ENCODE measurements around the gene CDH4.

Gene CDH4

DNA sequence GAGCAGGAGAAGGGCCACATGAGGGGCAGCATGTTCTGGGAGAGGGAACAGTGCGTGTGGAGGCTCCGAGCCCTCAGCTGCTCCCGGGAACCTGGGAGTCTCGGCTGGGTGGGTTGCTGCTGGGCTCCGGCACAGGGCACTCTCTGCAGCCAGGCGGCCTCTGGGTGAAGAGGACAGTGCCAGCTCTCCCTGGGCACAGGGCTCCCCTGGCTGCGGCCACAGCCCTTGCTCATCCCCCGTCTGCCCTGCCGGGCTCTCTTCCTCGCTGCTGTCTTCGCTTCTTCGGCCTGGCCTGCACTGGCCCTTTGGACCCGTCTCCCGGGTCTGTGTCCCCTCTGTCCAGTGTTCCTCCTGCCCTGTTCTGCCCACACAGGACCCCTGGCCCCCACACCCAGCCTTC is 48.2 kb downstream of the CDH4 start:
- no peaks in the 10 kb centered on the region for H3K27me3 Mint-ChIP-seq
- H3K9me3 Mint-ChIP-seq, result peaks cover 6% of the 10 kb centered on the region
- DNase-seq (ENCODE audit: low spot score in 2 of 2) (no peak), ATAC-seq (replicated peaks; ENCODE audit: extremely low read depth, poor library complexity, severe bottlenecking) (no peak)
- no peak overlapping the region for H3K27ac Mint-ChIP-seq (ENCODE audit: low read depth)
- H3K36me3 Mint-ChIP-seq (ENCODE audit: insufficient read depth), result peaks cover 1% of the 10 kb centered on the region
- no peak overlapping the region for H3K4me3 Mint-ChIP-seq
- no peaks in the 10 kb centered on the region for H3K4me1 Mint-ChIP-seq

- H3K4me1 Mint-ChIP-seq, result no peaks in the 10 kb centered on the region
- no peaks in the 10 kb centered on the region for H3K27me3 Mint-ChIP-seq
- no peak for DNase-seq (ENCODE audit: low spot score in 2 of 2)
- no peak overlapping the region for H3K27ac Mint-ChIP-seq (ENCODE audit: low read depth)
- H3K9me3 Mint-ChIP-seq, result peaks cover 6% of the 10 kb centered on the region
- ATAC-seq (replicated peaks; ENCODE audit: extremely low read depth, poor library complexity, severe bottlenecking), result no peak
- no peak overlapping the region for H3K4me3 Mint-ChIP-seq
- H3K36me3 Mint-ChIP-seq (ENCODE audit: insufficient read depth), result peaks cover 1% of the 10 kb centered on the region
Measured at GRCh38 chr20:61300709-61301108, 48.6 kb downstream of the CDH4 start.

GRCh38 chr20:61301711-61302525 is 49.9 kb downstream of the CDH4 start:
- no peak for ATAC-seq (replicated peaks; ENCODE audit: extremely low read depth, poor library complexity, severe bottlenecking)
- no peak overlapping the region for H3K4me3 Mint-ChIP-seq

GRCh38 chr20:61303217-61303616 is 51.2 kb downstream of the CDH4 start:
- H3K27me3 Mint-ChIP-seq, result no peaks in the 10 kb centered on the region
- no peak overlapping the region for H3K27ac Mint-ChIP-seq (ENCODE audit: low read depth)
- no peaks in the 10 kb centered on the region for H3K4me1 Mint-ChIP-seq
- peaks cover 1% of the 10 kb centered on the region for H3K36me3 Mint-ChIP-seq (ENCODE audit: insufficient read depth)
- no peak for ATAC-seq (replicated peaks; ENCODE audit: extremely low read depth, poor library complexity, severe bottlenecking)
- H3K9me3 Mint-ChIP-seq, result no peaks in the 10 kb centered on the region
- no peak overlapping the region for H3K4me3 Mint-ChIP-seq
- DNase-seq (ENCODE audit: low spot score in 2 of 2), result no peak

More at GRCh38 chr20:61301711-61302525, 49.9 kb downstream of the CDH4 start:
- Mint-ChIP-seq H3K27me3 (no peaks in the 10 kb centered on the region), H3K4me1 (no peaks in the 10 kb centered on the region), H3K9me3 (no peaks in the 10 kb centered on the region), H3K36me3 (ENCODE audit: insufficient read depth) (peaks cover 1% of the 10 kb centered on the region), H3K27ac (ENCODE audit: low read depth) (no peak overlapping the region)
- no peak for DNase-seq (ENCODE audit: low spot score in 2 of 2)

- Mint-ChIP-seq H3K36me3 (ENCODE audit: insufficient read depth) (peaks cover 1% of the 10 kb centered on the region), H3K4me3 (no peak overlapping the region), H3K4me1 (no peaks in the 10 kb centered on the region), H3K9me3 (no peaks in the 10 kb centered on the region), H3K27me3 (no peaks in the 10 kb centered on the region), H3K27ac (ENCODE audit: low read depth) (no peak overlapping the region)
- ATAC-seq (replicated peaks; ENCODE audit: extremely low read depth, poor library complexity, severe bottlenecking), result no peak
- DNase-seq (ENCODE audit: low spot score in 2 of 2), result no peak
Measured at GRCh38 chr20:61303675-61304074, 51.6 kb downstream of the CDH4 start.

GRCh38 chr20:61304750-61305149 is 52.7 kb downstream of the CDH4 start:
- Mint-ChIP-seq H3K4me3 (no peak overlapping the region), H3K4me1 (no peaks in the 10 kb centered on the region), H3K9me3 (no peaks in the 10 kb centered on the region), H3K36me3 (ENCODE audit: insufficient read depth) (no peaks in the 10 kb centered on the region), H3K27me3 (no peaks in the 10 kb centered on the region), H3K27ac (ENCODE audit: low read depth) (no peak overlapping the region)
- DNase-seq (ENCODE audit: low spot score in 2 of 2), result no peak
- ATAC-seq (replicated peaks; ENCODE audit: extremely low read depth, poor library complexity, severe bottlenecking), result no peak

DNA sequence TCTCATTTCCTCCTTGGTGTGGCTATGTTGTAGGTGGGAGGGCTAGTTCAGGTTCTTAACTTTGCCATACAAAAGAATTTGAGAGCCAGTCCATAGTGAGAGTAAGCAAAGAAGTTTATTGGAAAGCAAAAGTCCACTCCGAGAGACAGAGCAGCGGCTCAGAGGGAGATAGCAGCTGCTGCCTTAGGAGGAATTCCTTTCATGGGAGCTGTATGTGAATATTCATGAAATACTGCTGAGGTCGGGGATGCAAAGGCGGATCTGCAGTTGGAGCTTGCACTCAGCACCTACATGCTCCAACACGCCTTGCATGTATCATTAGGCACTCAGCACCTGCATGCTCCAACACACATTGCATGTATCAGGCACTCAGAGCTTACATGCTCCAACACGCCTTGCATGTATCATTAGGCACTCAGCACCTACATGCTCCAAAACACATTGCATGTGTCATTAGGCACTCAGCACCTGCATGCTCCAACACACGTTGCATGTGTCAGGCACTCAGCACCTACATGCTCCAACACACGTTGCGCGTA is 54.9 kb downstream of the CDH4 start:
- no peaks in the 10 kb centered on the region for H3K27me3 Mint-ChIP-seq
- no peak overlapping the region for H3K27ac Mint-ChIP-seq (ENCODE audit: low read depth)
- no peak overlapping the region for H3K4me3 Mint-ChIP-seq
- H3K9me3 Mint-ChIP-seq, result no peaks in the 10 kb centered on the region
- H3K36me3 Mint-ChIP-seq (ENCODE audit: insufficient read depth), result no peaks in the 10 kb centered on the region
- ATAC-seq (replicated peaks; ENCODE audit: extremely low read depth, poor library complexity, severe bottlenecking) (no peak), DNase-seq (ENCODE audit: low spot score in 2 of 2) (no peak)
- no peaks in the 10 kb centered on the region for H3K4me1 Mint-ChIP-seq

- DNase-seq (ENCODE audit: low spot score in 2 of 2), result no peak
- no peaks in the 10 kb centered on the region for H3K27me3 Mint-ChIP-seq
- ATAC-seq (replicated peaks; ENCODE audit: extremely low read depth, poor library complexity, severe bottlenecking), result no peak
- H3K4me3 Mint-ChIP-seq, result no peak overlapping the region
- no peaks in the 10 kb centered on the region for H3K9me3 Mint-ChIP-seq
- H3K36me3 Mint-ChIP-seq (ENCODE audit: insufficient read depth), result no peaks in the 10 kb centered on the region
- no peak overlapping the region for H3K27ac Mint-ChIP-seq (ENCODE audit: low read depth)
- no peaks in the 10 kb centered on the region for H3K4me1 Mint-ChIP-seq
Measured at GRCh38 chr20:61307686-61308476, 55.8 kb downstream of the CDH4 start.

GRCh38 chr20:61308477-61308774 is 56.4 kb downstream of the CDH4 start:
- Mint-ChIP-seq H3K27me3 (no peaks in the 10 kb centered on the region), H3K9me3 (no peaks in the 10 kb centered on the region), H3K27ac (ENCODE audit: low read depth) (no peak overlapping the region), H3K36me3 (ENCODE audit: insufficient read depth) (no peaks in the 10 kb centered on the region), H3K4me3 (no peak overlapping the region), H3K4me1 (no peaks in the 10 kb centered on the region)
- ATAC-seq (replicated peaks; ENCODE audit: extremely low read depth, poor library complexity, severe bottlenecking), result no peak
- no peak for DNase-seq (ENCODE audit: low spot score in 2 of 2)

DNA sequence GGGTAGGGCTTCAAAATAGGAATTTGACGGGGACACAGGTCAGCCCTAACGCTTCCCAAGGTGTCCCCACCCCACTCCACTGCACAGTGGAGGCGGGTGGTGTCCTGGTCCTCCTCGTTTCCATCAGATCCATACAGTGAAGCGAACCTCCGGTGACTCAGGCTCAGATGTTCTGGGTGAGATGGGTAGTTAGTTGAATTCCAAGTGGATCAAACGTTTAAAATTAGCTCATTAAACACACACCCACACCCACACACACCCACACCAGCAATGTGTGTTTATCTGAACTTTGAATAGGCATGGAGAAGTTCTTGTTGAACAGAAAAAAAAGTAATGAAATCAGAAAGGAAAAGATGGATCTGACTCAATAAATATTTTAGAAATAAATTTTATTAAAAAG is 58.9 kb downstream of the CDH4 start:
- ATAC-seq (replicated peaks; ENCODE audit: extremely low read depth, poor library complexity, severe bottlenecking), result no peak
- no peaks in the 10 kb centered on the region for H3K9me3 Mint-ChIP-seq
- no peak for DNase-seq (ENCODE audit: low spot score in 2 of 2)
- peaks cover 1% of the 10 kb centered on the region for H3K36me3 Mint-ChIP-seq (ENCODE audit: insufficient read depth)
- no peak overlapping the region for H3K4me3 Mint-ChIP-seq
- no peaks in the 10 kb centered on the region for H3K4me1 Mint-ChIP-seq
- H3K27ac Mint-ChIP-seq (ENCODE audit: low read depth), result no peak overlapping the region
- peaks cover 11% of the 10 kb centered on the region for H3K27me3 Mint-ChIP-seq

DNA sequence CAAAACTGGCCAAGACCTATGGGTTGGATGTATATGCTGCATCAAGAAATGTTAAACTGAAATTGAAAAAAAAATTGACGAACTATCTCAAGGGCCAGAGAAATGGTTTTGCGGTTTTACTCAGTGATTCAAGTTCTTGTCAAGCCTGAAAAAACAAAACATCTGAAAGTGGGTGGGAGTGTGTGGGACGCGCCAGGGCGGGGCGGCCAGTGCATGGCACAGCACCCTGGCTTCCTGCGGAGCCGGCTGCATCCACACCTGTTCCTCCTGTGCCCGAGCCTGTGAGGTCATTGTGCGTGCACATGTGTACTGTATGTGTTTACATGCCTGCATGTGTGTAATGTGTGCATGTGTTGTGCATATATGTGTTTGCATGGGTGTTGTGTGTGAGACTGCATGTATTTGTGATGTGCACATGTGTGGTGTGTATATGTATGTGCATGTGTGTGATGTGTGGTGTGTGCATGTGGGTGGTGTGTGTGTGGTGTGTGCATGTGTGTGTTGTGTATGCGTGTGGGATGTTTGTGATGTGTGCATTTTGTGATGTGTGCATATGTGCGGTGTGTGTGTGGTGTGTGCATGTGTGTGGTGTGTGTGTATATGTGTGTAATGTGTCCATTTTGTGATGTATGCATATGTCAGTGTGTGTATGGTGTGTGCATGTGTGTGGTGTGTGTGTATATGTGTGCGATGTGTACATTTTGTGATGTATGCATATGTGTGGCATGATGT is 59.8 kb downstream of the CDH4 start:
- H3K27ac Mint-ChIP-seq (ENCODE audit: low read depth), result no peak overlapping the region
- DNase-seq (ENCODE audit: low spot score in 2 of 2), result no peak
- no peaks in the 10 kb centered on the region for H3K4me1 Mint-ChIP-seq
- peaks cover 1% of the 10 kb centered on the region for H3K36me3 Mint-ChIP-seq (ENCODE audit: insufficient read depth)
- peaks cover 11% of the 10 kb centered on the region for H3K27me3 Mint-ChIP-seq
- no peaks in the 10 kb centered on the region for H3K9me3 Mint-ChIP-seq
- no peak for ATAC-seq (replicated peaks; ENCODE audit: extremely low read depth, poor library complexity, severe bottlenecking)
- no peak overlapping the region for H3K4me3 Mint-ChIP-seq

DNA sequence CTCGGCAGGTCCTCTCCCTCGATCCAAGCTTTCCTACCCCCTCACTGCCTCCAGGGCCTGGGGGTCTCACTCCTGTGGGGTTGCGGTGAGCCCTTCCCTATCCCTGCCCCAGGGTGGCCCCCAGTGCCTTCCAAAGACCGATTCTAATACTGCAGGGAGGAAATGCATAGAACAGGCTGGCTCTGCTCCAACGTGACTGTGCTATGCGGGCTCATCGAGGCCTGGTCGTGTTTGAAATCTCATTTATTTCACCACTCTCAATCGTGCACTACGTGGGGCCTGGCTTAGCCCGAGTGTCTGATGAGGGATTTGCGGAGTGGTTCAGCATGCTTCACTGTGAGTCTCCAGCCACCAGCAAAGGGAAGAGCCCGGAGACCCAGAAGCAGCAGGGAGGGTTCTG is 60.9 kb downstream of the CDH4 start:
- no peak overlapping the region for H3K4me3 Mint-ChIP-seq
- H3K4me1 Mint-ChIP-seq, result no peaks in the 10 kb centered on the region
- DNase-seq (ENCODE audit: low spot score in 2 of 2) (no peak), ATAC-seq (replicated peaks; ENCODE audit: extremely low read depth, poor library complexity, severe bottlenecking) (no peak)
- peaks cover 1% of the 10 kb centered on the region for H3K36me3 Mint-ChIP-seq (ENCODE audit: insufficient read depth)
- no peak overlapping the region for H3K27ac Mint-ChIP-seq (ENCODE audit: low read depth)
- H3K9me3 Mint-ChIP-seq, result no peaks in the 10 kb centered on the region
- H3K27me3 Mint-ChIP-seq, result peaks cover 11% of the 10 kb centered on the region

All from central memory CD8-positive, alpha-beta T cell (primary cell).